ENCODE results near the gene FYB1.

FYB1 gene

GRCh38 chr5:39062104-39062503 lies 157.3 kb downstream of the FYB1 start:
- WGBS, 2 experiments (ENCODE audit: insufficient coverage in 2 of 2): no CpG with 5 or more reads among the region's 3 CpGs
- Histone ChIP-seq H3K4me1 (ENCODE audit: control insufficient read depth, insufficient read depth, low read length, poor library complexity, severe bottlenecking) (no peaks in the 10 kb centered on the region), H3K36me3 (ENCODE audit: control insufficient read depth, insufficient read depth, low read length) (peaks cover 25% of the 10 kb centered on the region), H3K4me3 (ENCODE audit: extremely low read depth, insufficient read depth, low read length, poor library complexity, severe bottlenecking) (no peak overlapping the region), H3K9me3 (ENCODE audit: control insufficient read depth, low read length) (peaks cover 11% of the 10 kb centered on the region), H3K27ac (ENCODE audit: low read depth, low read length, severe bottlenecking) (no peak overlapping the region)

- Histone ChIP-seq H3K9me3 (ENCODE audit: control insufficient read depth, low read length) (no peaks in the 10 kb centered on the region), H3K27ac (ENCODE audit: low read depth, low read length, severe bottlenecking) (no peak overlapping the region), H3K36me3 (ENCODE audit: control insufficient read depth, insufficient read depth, low read length) (peaks cover 7% of the 10 kb centered on the region), H3K4me3 (ENCODE audit: extremely low read depth, insufficient read depth, low read length, poor library complexity, severe bottlenecking) (no peak overlapping the region), H3K4me1 (ENCODE audit: control insufficient read depth, insufficient read depth, low read length, poor library complexity, severe bottlenecking) (no peaks in the 10 kb centered on the region)
- 100% methylated on average over 2 of the region's 2 CpGs; no CpG with 5 or more reads in 1 of the 2 experiments for WGBS, 2 experiments (ENCODE audit: insufficient coverage in 2 of 2)
These were observed 160.3 kb downstream of the FYB1 start for GRCh38 chr5:39059064-39059463.

GRCh38 chr5:39058178-39058921 lies 161.0 kb downstream of the FYB1 start:
- peaks cover 7% of the 10 kb centered on the region for H3K36me3 ChIP-seq (ENCODE audit: control insufficient read depth, insufficient read depth, low read length)
- H3K4me3 ChIP-seq (ENCODE audit: extremely low read depth, insufficient read depth, low read length, poor library complexity, severe bottlenecking): no peak overlapping the region
- H3K27ac ChIP-seq (ENCODE audit: low read depth, low read length, severe bottlenecking): no peak overlapping the region
- H3K9me3 ChIP-seq (ENCODE audit: control insufficient read depth, low read length): no peaks in the 10 kb centered on the region
- no CpG with 5 or more reads among the region's 2 CpGs for WGBS, 2 experiments (ENCODE audit: insufficient coverage in 2 of 2)
- no peaks in the 10 kb centered on the region for H3K4me1 ChIP-seq (ENCODE audit: control insufficient read depth, insufficient read depth, low read length, poor library complexity, severe bottlenecking)

- Histone ChIP-seq H3K4me3 (ENCODE audit: extremely low read depth, insufficient read depth, low read length, poor library complexity, severe bottlenecking) (no peak overlapping the region), H3K4me1 (ENCODE audit: control insufficient read depth, insufficient read depth, low read length, poor library complexity, severe bottlenecking) (no peaks in the 10 kb centered on the region), H3K27ac (ENCODE audit: low read depth, low read length, severe bottlenecking) (no peak overlapping the region), H3K36me3 (ENCODE audit: control insufficient read depth, insufficient read depth, low read length) (peaks cover 7% of the 10 kb centered on the region), H3K9me3 (ENCODE audit: control insufficient read depth, low read length) (no peaks in the 10 kb centered on the region)
- 86 to 100% methylated on average over 2 of the region's 2 CpGs for WGBS, 2 experiments (ENCODE audit: insufficient coverage in 2 of 2)
These were observed 161.6 kb downstream of the FYB1 start for GRCh38 chr5:39057734-39058133.

- H3K4me1 ChIP-seq (ENCODE audit: control insufficient read depth, insufficient read depth, low read length, poor library complexity, severe bottlenecking): no peaks in the 10 kb centered on the region
- no peaks in the 10 kb centered on the region for H3K9me3 ChIP-seq (ENCODE audit: control insufficient read depth, low read length)
- H3K4me3 ChIP-seq (ENCODE audit: extremely low read depth, insufficient read depth, low read length, poor library complexity, severe bottlenecking): no peak overlapping the region
- 96 to 100% methylated on average over 3 to 4 of the region's 5 CpGs for WGBS, 2 experiments (ENCODE audit: insufficient coverage in 2 of 2)
- H3K27ac ChIP-seq (ENCODE audit: low read depth, low read length, severe bottlenecking): no peak overlapping the region
- peaks cover 7% of the 10 kb centered on the region for H3K36me3 ChIP-seq (ENCODE audit: control insufficient read depth, insufficient read depth, low read length)
These were observed 163.5 kb downstream of the FYB1 start for GRCh38 chr5:39055768-39056398.

Data from mesodermal cell (in vitro differentiated cells).